SH-SY5Y (cell line): ENCODE data around the gene HACD2.

ENCODE experiments used
- GATA2 ChIP-seq: IDR thresholded peaks from 2 replicates; pipeline ENCODE4 v1.6.1; 2011; ENCODE audit warnings: mild to moderate bottlenecking, low read depth, low read length
- GATA3 ChIP-seq: IDR thresholded peaks from 2 replicates; pipeline ENCODE4 v1.6.1; 2011; ENCODE audit warnings: low read depth, mild to moderate bottlenecking, low read length, moderate library complexity

- TF ChIP-seq GATA3 (no peak), GATA2 (no peak)
Measured at GRCh38 chr3:123503203-123503602, 81.7 kb downstream of the HACD2 start.
